HepG2 (cell line): ENCODE results near the gene LARP7. TPM values are rescaled to one million over a fixed set of nuclear protein-coding genes. Genes with fewer than 3 reads are reported as not detected.

Experiments
- ATAC-seq: fragments of 200-7000 bp; cut with Tn5 transposase; 3 replicates; pipeline ENCODE4 v1.9.1; 2020; ENCODE audit warnings: mild to moderate bottlenecking, moderate library complexity
- BruUV-seq: library from RNA; stranded (reverse); fragments of 400-500 nt; replicated peaks from 2 replicates; lab custom pipeline; 2021; lab: Mats Ljungman, UMichigan
- CTCF ChIA-PET: fragments of 300-600 bp; formaldehyde crosslinking; extraction: SDS; loops from one replicate; lab custom pipeline; 2021; ENCODE audit warnings: low total read pairs, inconsistent platforms, low intra/inter-chr PET ratio; lab: Yijun Ruan, JAX
- POLR2A ChIA-PET: fragments of 350-600 bp; sonication (Branson Sonifier 250); formaldehyde crosslinking; loops from one replicate; lab custom pipeline; 2020; ENCODE audit warnings: antibody characterized with exemption, inconsistent platforms; lab: Yijun Ruan, JAX
- DNase-seq: peaks from one replicate; pipeline ENCODE4 v3.0.0-alpha.2; 2015; ENCODE audit warnings: low spot score
- FAIRE-seq: peaks from 3 replicates; lab custom pipeline; 2011; peaks lifted over from hg19 to GRCh38; lab: Jason Lieb, UNC
- H2AFZ ChIP-seq: one replicate; pipeline ENCODE4 v1.6.1; 2011; ENCODE audit warnings: low read length, inconsistent platforms
- H3K27ac ChIP-seq: fragments of 300-600 bp; 3 replicates; pipeline ENCODE4 v1.8.0; 2011; ENCODE audit warnings: mixed run types, mild to moderate bottlenecking, mixed read lengths, low read length, inconsistent platforms; ENCODE audit not compliant: insufficient read depth; ENCODE audit errors: extremely low read length
- H3K27me3 ChIP-seq, 2 experiments: fragments of 200-600 bp in 1 of 2; 2 replicates in 1 of 2; 3 replicates in 1 of 2; pipeline versions ENCODE4 v1.6.0 to v1.8.0; 2011; ENCODE audit warnings: low read length in 2 of 2, mild to moderate bottlenecking in 2 of 2, moderate library complexity in 2 of 2, inconsistent platforms in 1 of 2; ENCODE audit not compliant: insufficient read depth in 2 of 2, control insufficient read depth in 1 of 2
- H3K36me3 ChIP-seq, 2 experiments: fragments of 200-600 bp in 1 of 2; replicated peaks in 1 of 2; 2 replicates in 1 of 2; 3 replicates in 1 of 2; pipeline versions ENCODE4 v1.5.1 to v1.8.0; 2011; ENCODE audit warnings: low read length in 2 of 2, inconsistent platforms in 1 of 2; ENCODE audit not compliant: insufficient read depth in 2 of 2, control insufficient read depth in 1 of 2
- H3K4me1 ChIP-seq: 2 replicates; pipeline ENCODE4 v1.5.1; 2012; ENCODE audit warnings: low read length, inconsistent platforms; ENCODE audit not compliant: insufficient read depth
- H3K4me2 ChIP-seq: 2 replicates; pipeline ENCODE4 v1.6.0; 2011; ENCODE audit warnings: low read depth, low read length, inconsistent platforms
- H3K4me3 ChIP-seq, 3 experiments: fragments of 200-600 bp in 1 of 3; sonication (generic), shearing (Covaris generic) in 1 of 3; replicated peaks in 1 of 3; 2 replicates each; pipeline ENCODE4 v1.5.1; 2011 to 2016; ENCODE audit warnings: low read length in 3 of 3, inconsistent platforms in 2 of 3, low read depth in 2 of 3, mild to moderate bottlenecking in 2 of 3, control low read depth in 1 of 3, mixed read lengths in 1 of 3; ENCODE audit not compliant: insufficient read depth in 1 of 3
- H3K79me2 ChIP-seq: one replicate; pipeline ENCODE4 v1.6.1; 2011; ENCODE audit warnings: low read length, inconsistent platforms; ENCODE audit not compliant: insufficient read depth
- H3K9ac ChIP-seq: 2 replicates; pipeline ENCODE4 v1.6.0; 2011; ENCODE audit warnings: mild to moderate bottlenecking, low read depth, low read length, inconsistent platforms; ENCODE audit not compliant: insufficient read depth
- H3K9me3 ChIP-seq: 2 replicates; pipeline ENCODE4 v1.5.1; 2012; ENCODE audit warnings: mild to moderate bottlenecking, low read length
- H4K20me1 ChIP-seq: 2 replicates; pipeline ENCODE4 v1.6.0; 2011; ENCODE audit warnings: inconsistent platforms, mild to moderate bottlenecking, low read length, moderate library complexity; ENCODE audit not compliant: insufficient read depth
- CERS6 ChIP-seq: sonication (generic); formaldehyde crosslinking; IDR thresholded peaks from 2 replicates; pipeline ENCODE4 v1.5.0; 2020; ENCODE audit warnings: missing genetic modification reagents
- CTCF ChIP-seq: sonication (generic); formaldehyde crosslinking; IDR thresholded peaks from 2 replicates; pipeline ENCODE4 v1.5.0; 2020; ENCODE audit warnings: mild to moderate bottlenecking, missing genetic modification reagents, moderate library complexity
- HOMEZ ChIP-seq: IDR thresholded peaks from 2 replicates; pipeline ENCODE4 v1.6.1; 2016; ENCODE audit warnings: low read depth
- RFX3 ChIP-seq: IDR thresholded peaks from 2 replicates; pipeline ENCODE4 v1.6.1; 2016; ENCODE audit warnings: missing biosample characterization, missing genetic modification reagents
- SMAD3 ChIP-seq: sonication (generic); formaldehyde crosslinking; IDR thresholded peaks from 2 replicates; pipeline ENCODE4 v1.4.0; 2020; ENCODE audit warnings: missing genetic modification reagents
- SMC3 ChIP-seq: IDR thresholded peaks from 2 replicates; pipeline ENCODE4 v1.6.1; 2011; ENCODE audit warnings: low read length, improper control_type of control experiment
- STAG1 ChIP-seq: sonication (generic); formaldehyde crosslinking; IDR thresholded peaks from 2 replicates; pipeline ENCODE4 v1.4.0; 2020; ENCODE audit warnings: missing genetic modification reagents
- ZIK1 ChIP-seq: sonication (generic); formaldehyde crosslinking; IDR thresholded peaks from 2 replicates; pipeline ENCODE4 v1.5.0; 2020; ENCODE audit warnings: mild to moderate bottlenecking, low read depth, missing genetic modification reagents, borderline replicate concordance
- ZNF121 ChIP-seq: sonication (generic); formaldehyde crosslinking; IDR thresholded peaks from 2 replicates; pipeline ENCODE4 v1.5.0; 2020; ENCODE audit warnings: mild to moderate bottlenecking, missing genetic modification reagents
- ZNF558 ChIP-seq: sonication (generic); formaldehyde crosslinking; IDR thresholded peaks from 2 replicates; pipeline ENCODE4 v1.9.0; 2022; ENCODE audit warnings: mild to moderate bottlenecking, missing genetic modification reagents, borderline replicate concordance
- ZNF562 ChIP-seq: sonication (generic); formaldehyde crosslinking; IDR thresholded peaks from 2 replicates; pipeline ENCODE4 v1.8.0; 2022; ENCODE audit warnings: missing genetic modification reagents, borderline replicate concordance
- ZNF691 ChIP-seq: sonication (generic); formaldehyde crosslinking; IDR thresholded peaks from 2 replicates; pipeline ENCODE4 v1.4.0; 2020; ENCODE audit warnings: missing genetic modification reagents, low read depth, mild to moderate bottlenecking, borderline replicate concordance
- ZSCAN21 ChIP-seq: sonication (generic); formaldehyde crosslinking; IDR thresholded peaks from 2 replicates; pipeline ENCODE4 v1.8.0; 2022; ENCODE audit warnings: mild to moderate bottlenecking, missing genetic modification reagents, moderate library complexity, borderline replicate concordance
- WGBS: methylation state at CpG from one replicate; pipeline ENCODE4 v1.1.6; 2017; ENCODE audit warnings: low lambda C conversion rate; 5-methylcytosine and 5-hydroxymethylcytosine counted together
- in situ Hi-C: cut with HindIII; loops from 2 replicates; pipeline ENCODE4 v1.10.0; 2017; ENCODE audit warnings: low pct_unique_long_range_greater_than_20kb; ENCODE audit not compliant: extremely low pct_ligation_motif_present
- intact Hi-C: fragments of 100-400 bp; cut with micrococcal nuclease; formaldehyde crosslinking; loops from one replicate; pipeline ENCODE4 v1.10.0; 2022; ENCODE audit not compliant: unreplicated experiment
- polyA plus RNA-seq, 8 experiments: library from polyadenylated mRNA; depleted of rRNA in 3 of 8; stranded (reverse) in 7 of 8; unstranded in 1 of 8; fragments of >200 nt; fragmentation: Illumina TruSeq in 4 of 8; extraction: Trizol in 4 of 8; gene quantifications; 2 replicates each; pipeline versions ENCODE4 v1.2.1 to v1.2.3, GENCODE V29; 2011 to 2016; ENCODE audit warnings: low read depth in 4 of 8, missing spikeins in 1 of 8, mixed read lengths in 1 of 8; ENCODE audit not compliant: insufficient read depth in 1 of 8
- total RNA-seq, 5 experiments: library from RNA; depleted of rRNA; stranded (reverse); fragments of >200 nt; fragmentation: Illumina TruSeq; extraction: Trizol; gene quantifications; 2 replicates each; pipeline ENCODE4 v1.2.3, GENCODE V29; 2016; ENCODE audit warnings: low read depth in 1 of 5

LARP7 gene
- total and polyA plus RNA-seq, 2 of the 13 experiments (the other 11 are each of a cell fraction or from before 2014, with no cell fraction given), result 9.7 to 37.1 TPM

GRCh38 chr4:112633477-112634235, 3.3 kb upstream of the LARP7 start:
- ChIA-PET POLR2A (no interaction called here), CTCF (interaction anchor here (2.5 kb wide), 2 partner anchors 129 to 132 kb away, joined by 16 to 26 read pairs; no protein-coding TSS in a partner anchor)
- Histone ChIP-seq H4K20me1 (no peaks in the 10 kb centered on the region), H3K4me2 (no peak overlapping the region), H3K27ac (no peak overlapping the region), H3K36me3 (0 out of 5 replicates have a peak, but pooled peaks cover 0 to 6% of the 10 kb centered on the region in 2 experiments), H2AFZ (no peak overlapping the region), H3K27me3 (no peaks in the 10 kb centered on the region; a peak in 1 of 5 replicates)
- ATAC-seq, result no peak
- TF ChIP-seq SMAD3 (CRISPR knock-in tag) (no peak), CTCF (CRISPR knock-in tag) (peak; percentile 60), ZSCAN21 (no peak), ZNF691 (no peak), CERS6 (CRISPR knock-in tag) (no peak), ZNF121 (CRISPR knock-in tag) (no peak), SMC3 (peak; percentile 53; the same call in 1 of the 2 replicates), ZNF558 (no peak), STAG1 (CRISPR knock-in tag) (peak; percentile 59), HOMEZ (CRISPR knock-in tag) (no peak), RFX3 (CRISPR knock-in tag) (no peak), ZIK1 (CRISPR knock-in tag) (no peak), ZNF562 (CRISPR knock-in tag) (no peak)
- TF ChIP-seq, all 625 proteins: peak for 3
- in situ Hi-C loops (loop anchor here (10.0 kb wide), 1 partner anchor 311 kb away; no protein-coding TSS in a partner anchor), intact Hi-C loops (loop anchor here (1.0 kb wide), 1 partner anchor 132 kb away; no protein-coding TSS in a partner anchor)
- peaks cover 26% of the 10 kb centered on the region for H3K79me2 ChIP-seq
- DNase-seq (peak; percentile 18), FAIRE-seq (no peak)
- WGBS, result 49% methylated on average over 4 of the region's 4 CpGs
- BruUV-seq, result no TSS peak
- H3K4me1 ChIP-seq, result peaks cover 14% of the 10 kb centered on the region
- H3K9ac ChIP-seq, result no peak overlapping the region
- H3K9me3 ChIP-seq, result no peaks in the 10 kb centered on the region
- no peak overlapping the region for H3K4me3 ChIP-seq
